ENCODE measurements around the gene CYTH3.

Gene CYTH3

DNA sequence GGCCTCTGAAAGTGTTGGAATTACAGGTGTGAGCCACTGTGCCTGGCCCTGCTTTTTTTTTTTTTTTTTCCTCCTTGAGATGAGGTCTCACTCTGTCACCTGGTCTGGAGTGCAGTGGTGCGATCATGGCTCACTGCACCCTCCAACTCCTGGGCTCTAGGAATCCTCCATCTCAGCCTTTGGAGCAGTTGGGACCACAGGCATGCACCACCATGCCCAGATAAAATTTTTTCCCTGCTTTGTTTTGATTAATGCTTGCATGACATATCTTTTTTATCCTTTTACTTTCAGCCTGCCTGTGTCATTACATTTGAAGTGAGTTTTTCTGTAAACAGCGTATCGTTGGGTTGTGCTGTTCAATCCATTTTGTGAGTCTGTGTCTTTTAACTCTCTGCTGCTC is 144.2 kb downstream of the CYTH3 start:
- no peak overlapping the region for H3K4me3 ChIP-seq (ENCODE audit: low read depth, low read length)
- TF ChIP-seq, protein P1, sequence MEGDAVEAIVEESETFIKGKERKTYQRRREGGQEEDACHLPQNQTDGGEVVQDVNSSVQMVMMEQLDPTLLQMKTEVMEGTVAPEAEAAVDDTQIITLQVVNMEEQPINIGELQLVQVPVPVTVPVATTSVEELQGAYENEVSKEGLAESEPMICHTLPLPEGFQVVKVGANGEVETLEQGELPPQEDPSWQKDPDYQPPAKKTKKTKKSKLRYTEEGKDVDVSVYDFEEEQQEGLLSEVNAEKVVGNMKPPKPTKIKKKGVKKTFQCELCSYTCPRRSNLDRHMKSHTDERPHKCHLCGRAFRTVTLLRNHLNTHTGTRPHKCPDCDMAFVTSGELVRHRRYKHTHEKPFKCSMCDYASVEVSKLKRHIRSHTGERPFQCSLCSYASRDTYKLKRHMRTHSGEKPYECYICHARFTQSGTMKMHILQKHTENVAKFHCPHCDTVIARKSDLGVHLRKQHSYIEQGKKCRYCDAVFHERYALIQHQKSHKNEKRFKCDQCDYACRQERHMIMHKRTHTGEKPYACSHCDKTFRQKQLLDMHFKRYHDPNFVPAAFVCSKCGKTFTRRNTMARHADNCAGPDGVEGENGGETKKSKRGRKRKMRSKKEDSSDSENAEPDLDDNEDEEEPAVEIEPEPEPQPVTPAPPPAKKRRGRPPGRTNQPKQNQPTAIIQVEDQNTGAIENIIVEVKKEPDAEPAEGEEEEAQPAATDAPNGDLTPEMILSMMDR (IDR thresholded peaks at IDR 0.05; ENCODE audit: insufficient read depth, low read length, missing control alignments): no peak
- ChIA-PET CTCF (interaction anchor here (1.2 to 2.0 kb wide), 2 partner anchors 32 to 125 kb away, joined by 3 to 4 read pairs; no protein-coding TSS in a partner anchor), POLR2A (no interaction called here)
- DNase-seq (ENCODE audit: low read depth, low spot score): no peak

DNA sequence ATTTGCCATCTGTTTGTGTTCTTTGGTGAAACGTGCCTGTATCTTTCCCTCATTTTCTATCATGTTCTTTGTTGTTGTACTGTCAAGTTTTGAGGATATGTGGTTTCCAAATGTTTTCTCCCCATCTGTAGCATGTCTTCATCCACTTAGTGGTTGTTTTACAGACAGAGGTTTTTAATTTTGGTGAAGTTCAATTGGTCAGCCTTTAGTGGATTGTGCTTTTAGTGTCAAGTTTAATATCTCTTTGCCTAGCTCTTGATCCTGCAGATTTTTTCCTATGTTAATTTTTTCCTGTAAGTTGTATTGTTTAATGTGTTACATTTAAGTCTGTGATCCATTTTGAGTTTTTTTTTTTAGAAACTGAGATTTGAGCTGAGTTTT is 145.3 kb downstream of the CYTH3 start:
- TF ChIP-seq, protein P1 (IDR thresholded peaks at IDR 0.05; ENCODE audit: insufficient read depth, low read length, missing control alignments): no peak
- DNase-seq (ENCODE audit: low read depth, low spot score): no peak
- H3K4me3 ChIP-seq (ENCODE audit: low read depth, low read length): no peak overlapping the region
- CTCF ChIA-PET: interaction anchor here (0.7 to 2.0 kb wide), 4 partner anchors 8 to 197 kb away, joined by 3 to 4 read pairs (median 4); no protein-coding TSS in a partner anchor
- POLR2A ChIA-PET: no interaction called here

DNA sequence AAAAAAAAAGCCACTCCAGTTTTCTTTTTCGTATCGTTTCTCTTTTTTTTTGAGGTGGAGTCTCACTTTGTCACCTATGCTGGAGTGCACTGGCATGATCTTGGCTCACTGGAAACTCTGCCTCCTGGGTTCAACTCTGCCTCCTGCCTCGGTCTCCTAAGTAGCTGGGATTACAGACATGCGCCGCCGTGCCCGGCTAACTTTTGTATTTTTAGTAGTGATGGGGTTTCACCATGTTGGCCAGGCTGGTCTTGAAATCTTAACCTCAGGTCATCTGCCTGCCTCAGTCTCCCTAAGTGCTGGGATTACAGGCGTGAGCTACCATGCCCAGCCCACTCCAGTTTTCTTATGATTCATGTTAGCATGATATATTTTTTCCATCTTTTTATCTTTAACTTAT is 148.6 kb downstream of the CYTH3 start:
- DNase-seq (ENCODE audit: low read depth, low spot score): no peak
- H3K4me3 ChIP-seq (ENCODE audit: low read depth, low read length): no peak overlapping the region
- ChIA-PET POLR2A (interaction anchor here (0.6 kb wide), 1 partner anchor 20 kb away, joined by 3 read pairs; no protein-coding TSS in a partner anchor), CTCF (interaction anchor here (0.6 to 1.4 kb wide), 5 partner anchors 15 to 208 kb away, joined by 3 to 5 read pairs (median 5); no protein-coding TSS in a partner anchor)
- TF ChIP-seq, protein P1 (IDR thresholded peaks at IDR 0.05; ENCODE audit: insufficient read depth, low read length, missing control alignments): no peak

DNA sequence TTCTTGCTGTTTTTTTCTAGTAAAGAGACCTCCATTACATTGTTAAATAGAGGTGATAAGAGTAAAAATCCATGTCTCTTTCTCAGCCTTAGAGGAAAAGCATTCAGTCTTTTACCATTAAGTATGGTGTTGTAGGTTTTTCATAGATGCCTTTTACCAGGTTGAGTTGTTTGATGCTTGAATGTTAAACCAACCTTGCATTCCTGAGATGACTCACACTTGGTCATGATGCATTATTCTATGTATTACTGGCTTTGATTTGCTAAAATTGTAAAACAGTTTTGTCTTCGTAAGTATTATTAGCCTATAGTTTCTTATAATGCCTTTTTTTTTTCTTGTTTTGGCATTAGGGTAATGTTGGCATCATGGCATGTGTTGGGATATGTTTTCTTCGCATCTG is 151.3 kb downstream of the CYTH3 start:
- ChIA-PET POLR2A (no interaction called here), CTCF (interaction anchor here (0.8 kb wide), 1 partner anchor 9 kb away, joined by 3 read pairs; no protein-coding TSS in a partner anchor)
- DNase-seq (ENCODE audit: low read depth, low spot score): no peak
- no peak overlapping the region for H3K4me3 ChIP-seq (ENCODE audit: low read depth, low read length)
- TF ChIP-seq, protein P1 (IDR thresholded peaks at IDR 0.05; ENCODE audit: insufficient read depth, low read length, missing control alignments): no peak

DNA sequence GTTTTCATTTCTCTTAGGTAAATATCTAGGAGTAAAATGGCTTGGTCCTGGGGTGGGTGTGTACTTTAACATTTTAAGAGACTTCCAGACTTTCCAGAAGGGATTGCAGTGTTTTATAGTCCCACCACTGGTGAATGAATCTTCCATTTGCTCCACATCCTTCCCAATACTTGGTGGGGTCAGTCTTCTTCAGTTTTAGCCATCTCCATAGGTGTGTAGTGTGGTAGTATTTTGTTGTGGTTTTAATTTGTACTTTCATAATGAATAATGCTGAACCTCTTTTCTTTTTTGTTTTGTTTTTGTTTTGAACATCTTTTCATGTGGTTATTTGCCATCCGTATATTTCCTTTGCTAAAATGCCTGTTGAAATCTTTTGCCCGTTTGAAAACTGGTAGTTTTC is 154.9 kb downstream of the CYTH3 start:
- DNase-seq (ENCODE audit: low read depth, low spot score): no peak
- no peak overlapping the region for H3K4me3 ChIP-seq (ENCODE audit: low read depth, low read length)
- CTCF ChIA-PET: interaction anchor here (1.0 kb wide), 1 partner anchor 206 kb away, joined by 3 read pairs; no protein-coding TSS in a partner anchor
- POLR2A ChIA-PET: no interaction called here
- TF ChIP-seq, protein P1 (IDR thresholded peaks at IDR 0.05; ENCODE audit: insufficient read depth, low read length, missing control alignments): no peak

DNA sequence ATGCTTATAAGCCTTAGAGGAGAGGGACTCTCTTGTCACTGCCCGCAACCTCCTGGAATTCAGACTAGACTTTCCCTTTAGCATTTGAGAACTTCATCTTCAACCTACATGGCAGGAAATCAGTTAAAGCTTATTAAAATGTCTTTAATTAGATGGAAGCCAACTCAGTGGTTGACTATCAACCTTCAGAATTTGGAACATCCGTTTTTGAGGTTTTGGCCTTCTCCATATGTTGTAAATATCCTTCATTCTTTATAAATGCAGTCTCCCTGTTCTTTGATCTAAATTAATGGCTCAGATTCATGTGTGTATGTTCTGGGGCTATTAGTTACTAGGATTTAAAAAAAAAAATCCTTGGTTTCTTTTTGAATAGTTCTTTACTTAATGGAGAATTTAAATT is 156.2 kb downstream of the CYTH3 start:
- ChIA-PET CTCF (no interaction called here), POLR2A (no interaction called here)
- no peak overlapping the region for H3K4me3 ChIP-seq (ENCODE audit: low read depth, low read length)
- TF ChIP-seq, protein P1 (IDR thresholded peaks at IDR 0.05; ENCODE audit: insufficient read depth, low read length, missing control alignments): no peak
- DNase-seq (ENCODE audit: low read depth, low spot score): no peak
